Measurements from ENCODE around the gene UGT1A1.

UGT1A1 gene

DNA sequence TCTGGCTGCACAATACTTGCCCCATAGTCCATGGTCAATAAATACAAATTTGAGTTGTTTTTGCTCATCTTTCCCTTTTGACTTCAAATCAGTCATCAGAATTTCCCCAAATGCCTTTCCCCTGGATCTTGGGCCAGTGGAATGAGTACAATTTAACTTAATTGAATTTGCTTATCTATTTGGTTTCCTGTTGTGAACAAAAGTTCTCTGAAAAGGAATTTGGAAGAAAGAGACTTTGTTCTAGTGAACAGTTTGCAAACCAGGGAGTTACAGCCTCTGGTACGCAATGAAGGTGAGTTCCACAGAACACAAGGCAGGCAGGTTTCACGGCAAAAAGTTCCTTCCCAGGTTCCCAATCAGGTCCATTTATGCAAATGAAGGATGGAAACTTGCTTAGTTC lies 1.2 kb upstream of the UGT1A1 start:
- DNase-seq, result no peak

DNA sequence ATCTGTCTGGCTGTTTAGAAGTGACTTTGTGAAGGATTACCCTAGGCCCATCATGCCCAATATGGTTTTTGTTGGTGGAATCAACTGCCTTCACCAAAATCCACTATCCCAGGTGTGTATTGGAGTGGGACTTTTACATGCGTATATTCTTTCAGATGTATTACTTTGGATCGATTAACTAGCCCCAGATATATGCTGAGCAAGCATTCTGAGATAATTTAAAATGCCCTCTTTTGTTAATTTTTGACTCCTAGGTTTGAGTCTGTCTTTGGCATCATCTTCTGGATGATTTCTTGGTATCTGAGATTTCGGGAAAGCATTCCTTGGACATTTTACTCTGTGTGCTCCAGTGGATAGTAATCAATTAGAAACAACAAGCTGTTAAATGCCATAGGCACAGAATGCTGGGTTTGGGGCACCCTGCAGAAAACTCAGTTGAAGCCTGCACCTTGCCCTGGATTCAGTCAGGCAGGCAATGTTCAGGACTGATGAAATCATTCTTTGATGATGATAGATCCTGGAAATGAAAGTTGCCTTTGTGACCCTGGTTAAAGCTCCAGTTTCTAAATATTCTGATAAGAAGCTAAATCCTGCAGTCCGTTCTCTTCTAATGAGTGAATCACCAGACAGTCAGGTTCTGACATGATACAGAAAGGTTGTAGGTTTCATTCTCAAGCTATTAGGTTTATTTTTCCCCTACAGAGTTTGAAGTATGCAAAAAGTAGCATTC lies 1.1 kb downstream of the UGT1A1 start:
- no peak for DNase-seq

DNA sequence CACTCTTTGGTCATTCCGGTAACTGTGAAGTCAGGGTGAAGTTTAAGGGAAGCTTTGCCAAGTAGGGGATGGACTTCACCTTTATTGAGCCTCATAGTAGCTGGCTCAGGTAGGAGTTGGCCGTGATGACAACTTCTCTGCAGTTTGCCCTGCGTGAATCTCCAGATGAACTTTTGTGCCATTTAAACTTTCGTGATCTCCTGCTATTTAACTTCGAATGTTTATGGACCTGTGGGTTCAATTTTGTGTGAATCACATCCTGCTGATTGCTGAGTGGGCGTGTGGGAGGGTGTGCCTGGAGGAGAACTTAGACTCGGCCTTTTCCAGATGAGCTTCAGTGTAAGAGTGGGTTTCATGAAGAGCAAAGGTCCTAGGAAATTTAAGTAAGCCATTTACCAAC lies 4.2 kb downstream of the UGT1A1 start:
- DNase-seq, result no peak

DNA sequence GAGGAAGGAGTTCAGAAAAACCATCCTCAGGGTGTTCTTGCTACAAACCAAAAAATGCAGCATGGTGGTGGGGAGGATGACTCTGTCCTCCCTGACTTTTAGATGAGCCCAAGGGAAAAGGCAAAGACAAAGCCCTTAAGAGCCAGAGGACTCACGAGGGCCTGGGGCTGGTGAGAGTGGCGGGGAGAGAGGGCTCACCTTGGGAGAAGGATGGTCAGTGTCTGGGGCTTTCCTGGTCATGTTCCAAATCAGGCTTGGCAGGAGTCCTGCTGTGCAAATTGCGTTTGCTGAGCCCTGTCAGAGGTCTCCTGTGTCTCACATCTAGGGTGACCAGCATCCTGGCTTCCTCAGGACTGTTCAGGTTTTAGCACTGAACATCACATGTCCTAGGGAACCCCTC lies 4.7 kb downstream of the UGT1A1 start:
- DNase-seq, result no peak

DNA sequence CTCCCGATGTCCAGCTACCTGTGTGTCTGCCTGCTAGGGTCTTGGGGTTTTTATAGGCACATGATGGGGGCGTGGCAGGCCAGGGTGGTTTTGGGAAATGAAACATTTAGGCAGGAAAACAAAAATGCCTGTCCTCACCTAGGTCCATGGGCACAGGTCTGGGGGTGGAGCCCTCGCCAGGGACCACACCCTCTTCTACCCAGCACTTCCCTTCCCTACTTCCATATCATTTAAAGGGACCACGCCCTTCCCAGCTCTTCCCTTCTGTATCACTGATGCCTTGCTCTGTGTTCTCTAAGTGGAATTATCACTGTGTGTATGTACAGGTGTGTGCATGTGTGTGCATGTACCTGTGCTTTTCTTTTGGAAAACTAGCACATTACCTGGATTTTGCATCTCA lies 6.3 kb downstream of the UGT1A1 start:
- no peak for DNase-seq

DNA sequence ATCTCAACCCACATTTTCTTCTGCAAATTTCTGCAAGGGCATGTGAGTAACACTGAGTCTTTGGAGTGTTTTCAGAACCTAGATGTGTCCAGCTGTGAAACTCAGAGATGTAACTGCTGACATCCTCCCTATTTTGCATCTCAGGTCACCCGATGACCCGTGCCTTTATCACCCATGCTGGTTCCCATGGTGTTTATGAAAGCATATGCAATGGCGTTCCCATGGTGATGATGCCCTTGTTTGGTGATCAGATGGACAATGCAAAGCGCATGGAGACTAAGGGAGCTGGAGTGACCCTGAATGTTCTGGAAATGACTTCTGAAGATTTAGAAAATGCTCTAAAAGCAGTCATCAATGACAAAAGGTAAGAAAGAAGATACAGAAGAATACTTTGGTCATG lies 8.0 kb downstream of the UGT1A1 start:
- DNase-seq, result no peak

DNA sequence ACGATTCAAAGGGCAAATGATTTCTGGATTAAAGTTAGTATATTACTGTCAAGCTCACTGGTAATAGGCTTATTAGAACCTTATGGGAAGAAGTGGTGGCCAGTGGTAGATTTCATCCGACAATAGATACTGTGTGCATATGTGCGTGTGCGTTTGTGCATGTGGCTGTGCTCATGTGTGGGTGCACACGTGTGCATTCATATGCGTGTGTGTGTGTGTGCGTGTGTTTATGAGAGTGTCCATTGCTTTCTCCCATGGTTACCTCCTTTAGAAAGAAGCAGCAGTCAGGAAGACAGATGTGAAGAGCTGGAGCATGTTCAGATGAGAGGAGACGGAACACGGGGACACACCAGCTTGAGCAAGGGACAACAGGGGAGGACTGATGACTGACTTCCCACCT lies 9.2 kb downstream of the UGT1A1 start:
- no peak for DNase-seq

DNA sequence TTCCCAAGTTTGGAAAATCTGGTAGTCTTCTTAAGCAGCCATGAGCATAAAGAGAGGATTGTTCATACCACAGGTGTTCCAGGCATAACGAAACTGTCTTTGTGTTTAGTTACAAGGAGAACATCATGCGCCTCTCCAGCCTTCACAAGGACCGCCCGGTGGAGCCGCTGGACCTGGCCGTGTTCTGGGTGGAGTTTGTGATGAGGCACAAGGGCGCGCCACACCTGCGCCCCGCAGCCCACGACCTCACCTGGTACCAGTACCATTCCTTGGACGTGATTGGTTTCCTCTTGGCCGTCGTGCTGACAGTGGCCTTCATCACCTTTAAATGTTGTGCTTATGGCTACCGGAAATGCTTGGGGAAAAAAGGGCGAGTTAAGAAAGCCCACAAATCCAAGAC lies 12.1 kb downstream of the UGT1A1 start:
- DNase-seq, result no peak

DNA sequence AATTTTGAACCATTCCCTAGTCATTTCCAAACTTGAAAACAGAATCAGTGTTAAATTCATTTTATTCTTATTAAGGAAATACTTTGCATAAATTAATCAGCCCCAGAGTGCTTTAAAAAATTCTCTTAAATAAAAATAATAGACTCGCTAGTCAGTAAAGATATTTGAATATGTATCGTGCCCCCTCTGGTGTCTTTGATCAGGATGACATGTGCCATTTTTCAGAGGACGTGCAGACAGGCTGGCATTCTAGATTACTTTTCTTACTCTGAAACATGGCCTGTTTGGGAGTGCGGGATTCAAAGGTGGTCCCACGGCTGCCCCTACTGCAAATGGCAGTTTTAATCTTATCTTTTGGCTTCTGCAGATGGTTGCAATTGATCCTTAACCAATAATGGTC lies 12.5 kb downstream of the UGT1A1 start:
- no peak for DNase-seq

DNA sequence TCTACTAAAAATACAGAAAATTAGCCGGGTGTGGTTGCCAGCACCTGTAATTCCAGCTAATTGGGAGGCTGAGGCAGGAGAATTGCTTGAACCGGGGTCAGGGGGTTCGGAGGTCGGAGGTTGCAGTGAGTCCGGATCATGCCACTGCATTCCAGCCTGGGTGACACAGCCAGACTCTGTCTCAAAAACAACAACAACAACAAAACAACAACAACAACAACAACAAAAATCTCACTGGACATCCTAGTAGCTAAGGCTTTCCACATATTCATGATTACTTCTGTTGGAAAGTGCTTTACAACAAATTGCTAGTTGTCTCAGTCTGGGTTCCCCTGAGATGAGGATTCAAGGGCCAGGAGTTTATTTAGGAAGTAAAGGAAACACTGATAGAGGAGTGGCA lies 13.8 kb downstream of the UGT1A1 start:
- DNase-seq, result no peak

DNA sequence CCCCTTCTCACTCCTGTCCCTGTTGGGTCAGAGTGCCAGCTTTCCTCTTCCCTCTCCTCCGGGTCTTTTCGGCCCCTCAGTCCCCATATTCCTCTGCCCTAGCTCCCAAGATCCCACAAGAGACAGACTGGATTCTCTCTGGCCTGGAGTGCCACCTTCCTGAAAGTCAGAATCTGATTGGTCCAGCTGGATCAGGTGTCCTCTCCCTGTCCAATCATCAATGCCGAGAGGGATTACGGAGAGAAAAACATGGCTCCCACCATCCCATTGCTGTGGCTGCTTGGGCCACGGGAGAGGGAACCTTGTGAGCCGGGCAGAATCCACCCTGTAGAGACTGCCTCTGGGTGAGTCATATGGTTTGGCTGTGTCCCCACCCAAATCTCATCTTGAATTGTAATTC lies 15.3 kb downstream of the UGT1A1 start:
- DNase-seq, result no peak

DNA sequence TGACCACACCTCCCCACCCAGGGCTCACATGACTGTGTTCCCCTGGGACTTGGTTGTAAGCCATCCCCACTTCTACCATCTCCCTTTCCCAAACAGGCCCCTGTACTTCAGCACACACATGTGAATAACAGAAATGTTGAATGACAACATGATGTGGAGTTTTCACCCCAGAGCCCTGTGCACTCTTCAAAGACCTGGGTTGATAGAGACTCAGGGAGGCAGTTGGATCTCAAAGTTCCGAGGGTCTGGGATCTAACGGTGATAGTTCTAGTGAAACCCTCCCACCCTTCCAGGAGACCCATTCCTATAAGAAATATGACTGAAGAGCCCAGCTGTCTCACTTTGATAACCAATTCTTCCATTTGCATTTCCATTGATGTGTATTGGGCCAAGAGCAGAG lies 18.0 kb downstream of the UGT1A1 start, which contains the start of gene MROH2A:
Gene MROH2A, plus strand, starts transcription at position 301 of the 400 bp plus-strand sequence. CDS start 1,029 bp downstream, outside the sequence.
- DNase-seq, result no peak

DNA sequence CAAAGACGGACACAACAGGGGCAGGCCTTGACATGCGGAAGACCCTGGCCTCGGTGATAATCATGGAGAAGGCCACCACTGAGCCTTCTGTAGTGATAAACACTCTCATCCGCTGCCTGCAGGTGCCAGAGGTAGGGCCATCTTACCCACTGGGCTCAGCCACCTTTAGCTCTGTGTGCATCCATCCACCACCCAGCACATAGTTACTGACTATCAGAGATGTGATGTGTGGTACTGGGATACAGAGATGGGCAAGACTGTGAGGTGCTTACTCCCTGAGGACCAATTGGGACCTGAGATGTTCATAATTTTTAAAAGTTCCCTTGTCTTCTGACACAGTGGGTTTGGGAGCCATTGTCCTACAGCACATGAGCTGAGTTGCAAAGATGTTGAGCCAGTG lies 19.7 kb downstream of the UGT1A1 start:
- no peak for DNase-seq

DNA sequence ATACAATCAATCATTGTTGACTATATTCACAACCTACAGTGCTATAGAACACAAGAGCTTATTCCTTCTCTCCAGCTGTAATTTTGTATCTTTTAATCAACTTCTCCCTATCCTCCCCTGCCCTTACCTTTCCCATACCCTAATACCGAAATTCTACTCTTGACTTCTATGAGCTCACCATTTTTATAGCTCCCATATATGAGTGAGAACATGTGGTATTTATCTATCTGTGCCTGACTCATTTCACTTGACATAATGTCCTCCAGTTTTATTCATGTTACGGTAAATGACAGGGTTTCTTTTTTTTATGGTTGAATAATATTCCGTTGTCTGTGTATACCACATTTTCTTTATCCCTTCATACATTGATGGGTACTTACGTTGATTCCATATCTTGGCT lies 20.7 kb downstream of the UGT1A1 start:
- DNase-seq, result no peak

DNA sequence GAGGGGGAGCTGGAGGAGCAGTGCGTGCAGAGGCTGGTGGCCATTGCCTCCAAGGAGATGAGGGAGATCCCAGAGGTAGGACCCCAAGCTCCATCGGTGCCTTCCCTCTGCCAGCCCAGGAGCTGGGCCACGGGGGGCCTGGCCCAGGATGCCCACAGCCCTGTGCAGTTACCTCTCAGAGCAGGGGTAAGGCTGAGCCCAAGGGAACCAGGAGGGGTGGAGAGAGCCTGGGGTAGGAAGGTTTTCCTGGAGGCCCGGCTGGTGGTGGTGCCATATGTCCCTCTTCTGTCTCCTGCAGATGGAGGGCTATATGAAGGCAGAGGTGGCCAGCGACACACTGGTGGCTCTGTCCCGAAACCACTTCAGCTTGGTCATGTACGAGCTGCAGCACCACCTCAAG lies 29.5 kb downstream of the UGT1A1 start:
- DNase-seq, result no peak

DNA sequence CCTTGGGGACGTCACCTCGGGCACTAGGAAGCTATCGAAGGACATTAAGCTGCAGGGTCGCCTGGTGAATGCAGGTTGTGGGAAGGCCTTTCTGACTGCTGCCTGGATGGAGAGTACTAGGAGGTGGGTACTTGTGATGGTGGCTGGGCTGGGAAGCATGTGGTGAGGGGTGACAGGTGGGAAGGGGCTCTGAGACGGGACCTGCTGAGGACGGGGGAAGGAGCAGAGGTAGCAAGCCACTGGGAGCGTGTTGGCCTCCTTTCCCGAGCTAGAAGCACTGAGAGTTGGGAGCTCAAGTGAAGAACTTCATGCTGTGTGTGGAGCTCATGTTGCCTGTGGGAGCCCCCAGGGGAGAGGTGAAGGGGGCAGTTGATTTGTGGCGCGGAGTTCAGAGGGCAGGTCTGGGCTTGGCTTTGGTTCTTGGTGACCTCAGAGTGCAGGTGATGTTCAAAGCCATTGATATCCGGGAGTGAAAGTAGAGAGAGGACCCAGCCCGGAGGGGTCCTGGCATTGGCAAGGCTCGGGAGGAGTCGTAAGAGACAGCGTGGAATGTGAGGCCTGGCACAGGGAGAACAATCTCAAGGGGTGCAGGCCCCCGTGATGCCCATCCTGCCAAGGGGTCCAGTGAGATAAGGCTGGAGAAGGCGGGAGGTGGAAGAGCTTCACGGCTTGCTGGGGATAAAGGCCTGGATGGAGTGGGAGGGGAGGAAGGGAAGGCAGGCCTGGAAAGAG lies 31.2 kb downstream of the UGT1A1 start:
- no peak for DNase-seq

DNA sequence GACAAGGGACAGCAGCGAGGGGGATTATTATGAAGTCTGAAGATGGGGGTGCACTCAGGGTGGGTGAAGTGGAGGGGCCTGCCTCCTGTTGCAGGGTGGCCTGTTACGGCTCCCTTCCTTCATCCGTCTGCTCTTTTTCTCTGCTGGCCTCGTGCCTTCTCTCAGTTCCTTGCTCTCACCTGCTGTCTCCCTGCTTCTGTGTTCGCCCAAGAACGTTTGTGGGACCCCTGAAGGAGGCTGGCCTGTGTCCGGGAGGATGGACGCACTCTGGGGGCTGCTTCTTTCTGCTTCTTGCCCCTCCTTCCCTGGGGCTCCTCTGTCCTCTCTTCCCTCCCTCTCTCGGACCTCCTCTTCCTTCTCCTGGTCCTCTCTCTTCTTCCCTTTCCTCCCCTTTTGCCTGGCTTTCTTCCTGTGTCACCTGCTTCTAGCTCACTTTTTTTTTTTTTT lies 31.8 kb downstream of the UGT1A1 start:
- DNase-seq, result no peak

DNA sequence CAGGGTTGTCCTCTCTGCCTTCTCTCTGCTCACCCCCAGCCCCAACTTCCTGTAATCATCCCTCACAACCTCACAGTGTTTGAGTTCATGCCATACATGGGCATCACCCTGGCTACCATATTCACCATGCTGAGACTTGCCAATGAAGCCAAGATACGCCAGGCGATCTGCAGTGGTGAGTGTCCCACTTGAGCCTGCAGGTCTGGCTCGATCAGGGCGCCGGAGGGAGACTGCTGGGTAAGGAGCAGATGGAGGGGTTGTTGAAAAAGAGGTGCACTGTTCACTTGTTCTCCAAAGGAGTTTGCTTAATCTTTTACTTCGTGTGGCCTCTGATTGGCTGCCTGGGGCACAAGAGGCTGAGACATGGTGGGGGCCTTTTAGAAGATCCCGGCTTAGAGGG lies 32.6 kb downstream of the UGT1A1 start:
- no peak for DNase-seq

DNA sequence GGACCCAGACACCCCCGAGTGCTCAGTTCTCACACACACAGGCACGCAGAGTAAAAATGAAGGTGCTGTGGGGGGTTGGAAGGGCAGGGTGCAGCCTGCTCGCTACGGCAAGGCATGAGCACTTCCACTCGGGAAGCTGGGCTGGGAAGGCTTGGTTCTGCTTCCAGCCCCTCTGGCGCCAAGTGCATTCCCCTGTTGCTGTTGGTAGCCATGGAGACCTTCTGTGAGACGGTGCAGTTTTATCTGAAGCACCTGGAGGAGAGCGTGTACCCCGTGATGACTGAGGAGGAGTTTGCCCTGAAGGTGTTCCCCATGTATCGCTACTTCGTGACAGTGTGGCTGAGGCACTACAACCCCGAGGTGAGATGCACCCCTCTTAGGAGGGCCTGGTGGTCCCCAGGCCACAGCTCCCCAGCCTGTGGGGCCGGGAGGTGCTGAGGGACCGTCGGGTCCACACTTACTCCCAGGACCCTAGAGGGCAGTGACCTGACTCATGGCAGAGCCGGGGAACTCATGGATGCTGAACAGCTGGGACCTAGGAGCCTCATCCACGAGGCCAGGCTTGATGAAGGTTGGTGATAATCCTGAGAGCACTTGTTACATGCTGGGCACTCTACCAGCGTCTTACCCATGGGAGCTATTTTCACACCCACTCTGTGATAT lies 33.5 kb downstream of the UGT1A1 start:
- no peak for DNase-seq

DNA sequence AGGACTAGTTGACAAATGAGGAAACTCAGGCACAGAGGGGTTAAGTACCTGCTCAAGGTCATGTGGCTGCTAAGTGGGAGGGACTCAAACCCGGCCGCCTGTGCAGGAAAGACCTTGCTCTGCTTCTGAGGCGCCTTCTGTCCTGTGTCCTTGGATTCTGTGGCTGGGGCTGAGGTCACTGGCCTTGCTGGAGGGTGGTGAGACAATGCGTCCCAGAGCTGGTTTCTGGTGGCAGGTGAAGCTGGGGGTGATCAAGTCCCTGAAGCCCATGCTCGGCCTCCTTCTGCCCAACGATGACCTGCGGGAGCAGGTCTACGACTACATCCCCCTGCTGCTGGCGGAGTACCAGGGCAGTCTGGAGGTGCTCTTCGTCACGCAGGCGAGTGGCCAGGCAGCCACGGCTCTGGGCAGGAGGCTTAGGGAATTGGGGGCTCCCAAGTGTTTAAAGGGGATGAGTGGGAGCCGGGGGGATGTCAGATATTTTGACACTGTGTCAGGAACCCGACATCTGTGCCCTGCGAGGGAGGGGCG lies 34.1 kb downstream of the UGT1A1 start:
- DNase-seq, result no peak

DNA sequence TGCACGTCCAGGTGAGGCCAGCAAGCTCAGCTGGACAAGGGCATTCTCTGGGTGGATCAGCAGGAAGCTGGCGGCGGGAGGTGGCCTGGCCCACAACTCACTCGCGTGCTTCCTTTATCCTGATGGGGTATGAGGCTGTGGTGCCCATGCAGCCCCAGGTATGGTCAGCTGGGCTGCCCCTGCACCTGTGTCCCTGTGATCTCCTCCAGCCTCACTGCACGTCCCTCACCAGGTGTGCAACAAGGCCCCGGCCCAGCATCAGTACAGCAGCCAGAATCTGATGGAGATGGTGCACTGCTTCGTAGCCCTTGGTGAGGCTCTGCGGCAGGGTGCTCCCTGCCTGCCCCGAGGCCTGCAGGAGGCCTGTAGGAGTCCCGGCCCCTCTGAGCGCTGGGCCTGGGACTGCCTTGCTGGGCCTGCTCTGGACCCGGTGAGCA lies 35.7 kb downstream of the UGT1A1 start:
- no peak for DNase-seq

DNA sequence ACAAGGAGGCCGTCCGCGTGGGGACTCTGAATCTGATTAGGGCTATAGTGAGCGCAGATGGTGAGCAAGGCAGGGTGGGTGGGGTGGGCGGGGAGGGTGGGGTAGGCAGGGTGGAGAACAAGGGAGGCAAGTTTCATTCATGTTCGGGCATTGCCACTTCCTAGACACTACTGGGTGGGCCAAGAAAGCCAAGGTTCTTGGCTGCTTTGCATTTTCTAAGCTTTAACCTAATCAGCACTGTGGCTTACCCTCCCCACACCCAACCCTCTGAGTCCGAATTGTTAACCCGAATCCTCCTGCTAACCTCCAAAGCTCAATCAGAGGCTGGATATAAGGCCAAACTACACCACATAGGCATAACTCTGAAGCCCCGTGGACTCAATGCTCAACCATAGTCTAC lies 36.2 kb downstream of the UGT1A1 start:
- DNase-seq, result no peak

DNA sequence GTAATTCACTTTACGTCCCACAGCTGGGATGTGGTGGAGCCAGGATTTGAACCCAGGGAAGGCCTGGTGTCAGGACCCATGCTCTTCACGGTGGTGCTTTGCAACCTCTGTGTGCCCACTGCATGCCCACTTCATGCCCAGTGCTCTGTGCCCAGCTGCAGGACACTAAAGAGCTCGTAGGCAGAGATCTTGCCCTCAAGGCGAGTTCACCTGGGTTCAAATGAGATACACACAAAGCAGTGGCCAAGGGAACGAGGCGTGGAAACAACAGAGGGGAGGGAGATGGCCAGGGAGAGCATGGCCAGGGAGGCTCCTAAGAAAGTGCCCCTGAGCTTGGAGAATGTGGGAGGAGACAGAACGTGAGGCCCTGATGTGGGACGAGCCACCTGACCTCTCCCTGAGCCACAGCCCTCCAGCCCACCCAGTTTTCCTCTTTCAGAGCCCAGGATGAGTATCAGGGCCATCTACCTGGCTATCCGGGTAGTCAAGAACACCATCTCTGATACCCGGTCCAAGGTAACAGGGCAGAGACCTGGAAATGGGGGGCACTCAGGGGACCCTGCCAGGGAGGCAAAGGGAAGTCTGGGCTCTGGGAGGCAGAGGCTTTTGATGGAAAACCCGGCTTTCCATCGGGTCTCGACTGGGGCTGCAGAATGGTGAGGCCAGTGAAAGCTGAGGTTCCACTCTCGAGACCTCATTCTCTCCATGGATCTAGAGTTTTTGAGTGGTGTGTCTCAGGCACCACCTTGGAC lies 38.4 kb downstream of the UGT1A1 start:
- no peak for DNase-seq

All from GF-D8 (cell line).